NCI-H1930 (cell line): ENCODE results near the gene MFSD6.
"Not testable (repeated sequence)": the region's sequence is repeated elsewhere in the genome, so short reads cannot be mapped to it uniquely, and the experiment has no call there.

ENCODE experiments used
- DNase-seq, 2 experiments: peaks; one replicate each; lab custom pipeline; 2025; lab: John Stamatoyannopoulos, UW

The MFSD6 gene

DNA sequence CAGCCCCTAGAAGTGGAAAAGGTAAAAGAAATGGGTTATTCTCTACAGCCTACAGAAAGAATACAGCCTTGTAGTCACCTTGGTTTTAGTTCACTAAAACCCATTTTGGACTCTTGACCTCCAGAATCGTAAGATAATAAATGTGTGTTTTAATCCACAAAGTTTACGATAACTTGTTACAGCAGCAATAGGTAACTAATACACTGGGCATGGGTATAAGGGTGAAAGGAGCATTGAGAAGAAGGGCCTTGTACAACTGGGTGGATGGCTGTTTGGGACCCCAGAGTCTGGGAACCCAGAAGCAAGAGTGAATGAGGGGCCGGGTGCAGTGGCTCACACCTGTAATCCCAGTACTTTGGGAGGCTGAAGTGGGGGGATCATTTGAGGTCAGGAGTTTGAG, 2.2 kb upstream of the MFSD6 start:
- no peak for DNase-seq

GRCh38 chr2:190406805-190407204, 1.4 kb upstream of the MFSD6 start:
- DNase-seq = no peak

DNA sequence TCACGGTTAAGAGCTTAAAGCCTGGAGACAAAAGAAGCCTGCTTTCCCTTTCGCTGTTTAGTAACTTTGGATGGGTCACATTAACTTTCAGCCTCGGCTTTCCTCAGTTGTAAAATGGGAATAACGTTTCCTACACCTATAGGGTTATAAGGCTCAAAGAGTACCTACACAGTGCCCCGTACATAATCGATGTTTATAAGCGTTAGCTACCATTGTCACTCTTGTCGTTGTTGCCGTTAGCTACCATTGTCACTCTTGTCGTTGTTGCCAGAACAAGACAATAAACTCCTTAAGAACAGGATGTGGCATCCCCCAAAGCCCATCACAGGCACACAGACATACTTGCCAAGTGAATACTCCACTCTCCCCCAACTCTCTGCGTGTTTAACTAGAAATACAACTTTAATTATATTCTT, 901 bp upstream of the MFSD6 start:
- no peak for DNase-seq

- DNase-seq = peak; percentile 22 to 33
These were observed 550 bp downstream of the MFSD6 start for GRCh38 chr2:190408538-190409271.

DNA sequence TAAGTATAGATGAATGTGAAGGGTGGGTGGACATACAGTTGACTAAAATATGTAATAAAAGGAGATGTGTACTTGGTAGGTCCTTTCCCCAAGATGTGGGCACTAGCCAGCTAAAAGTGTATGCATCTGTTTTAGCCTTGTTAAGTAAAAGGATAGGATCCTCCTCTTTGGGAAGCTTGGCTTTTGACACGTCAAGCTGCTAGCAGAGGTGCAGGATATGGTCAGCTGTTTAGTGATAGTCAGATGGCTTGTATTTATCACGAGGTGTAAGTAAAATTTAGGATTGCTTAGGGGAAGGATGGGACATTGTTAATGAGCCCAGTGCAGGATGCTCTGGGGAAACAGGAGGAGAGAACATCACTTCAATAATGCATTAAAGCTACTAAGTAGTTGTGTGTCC, 1.5 kb downstream of the MFSD6 start:
- no peak for DNase-seq

DNA sequence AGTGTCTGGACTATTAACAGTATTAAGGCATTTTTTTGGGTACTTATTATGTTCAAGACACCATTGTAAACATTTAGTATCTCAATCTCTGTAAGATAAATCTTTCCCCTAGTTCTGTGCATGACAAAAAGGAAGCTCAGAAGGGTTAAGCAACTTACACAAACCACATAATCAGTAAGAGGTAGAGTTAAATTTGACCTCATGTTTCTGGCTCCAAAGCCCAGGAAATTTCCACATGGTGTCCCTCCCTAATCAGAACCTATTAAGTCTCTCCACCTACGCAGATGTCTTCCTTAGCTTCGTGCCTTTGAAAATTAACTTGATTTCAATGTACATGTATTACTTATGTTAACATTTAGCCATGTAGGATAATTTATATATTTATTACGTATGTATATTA, 2.0 kb downstream of the MFSD6 start:
- DNase-seq = no peak

- no peak for DNase-seq
These were observed 4.8 kb downstream of the MFSD6 start for GRCh38 chr2:190412966-190413365.

- no peak for DNase-seq
These were observed 5.3 kb downstream of the MFSD6 start for GRCh38 chr2:190413421-190413820.

DNA sequence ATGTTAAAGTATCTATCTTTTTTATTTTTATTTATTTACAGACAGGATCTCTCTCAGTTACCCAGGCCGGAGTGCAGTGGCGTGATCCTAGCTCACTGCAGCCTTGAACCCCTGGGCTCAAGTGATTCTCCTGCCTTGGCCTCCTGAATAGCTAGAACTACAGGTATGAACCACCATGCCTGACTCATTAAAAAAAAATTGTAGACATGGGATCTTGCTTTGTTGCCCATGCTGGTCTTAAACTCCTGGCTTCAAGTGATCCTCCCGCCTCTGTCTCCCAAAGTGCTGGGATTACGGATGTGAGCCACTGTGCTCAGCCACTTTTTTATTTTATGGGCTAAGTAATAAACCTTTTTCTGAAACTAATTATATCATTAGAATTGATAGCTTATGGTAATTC, 7.1 kb downstream of the MFSD6 start:
- DNase-seq = no peak

DNA sequence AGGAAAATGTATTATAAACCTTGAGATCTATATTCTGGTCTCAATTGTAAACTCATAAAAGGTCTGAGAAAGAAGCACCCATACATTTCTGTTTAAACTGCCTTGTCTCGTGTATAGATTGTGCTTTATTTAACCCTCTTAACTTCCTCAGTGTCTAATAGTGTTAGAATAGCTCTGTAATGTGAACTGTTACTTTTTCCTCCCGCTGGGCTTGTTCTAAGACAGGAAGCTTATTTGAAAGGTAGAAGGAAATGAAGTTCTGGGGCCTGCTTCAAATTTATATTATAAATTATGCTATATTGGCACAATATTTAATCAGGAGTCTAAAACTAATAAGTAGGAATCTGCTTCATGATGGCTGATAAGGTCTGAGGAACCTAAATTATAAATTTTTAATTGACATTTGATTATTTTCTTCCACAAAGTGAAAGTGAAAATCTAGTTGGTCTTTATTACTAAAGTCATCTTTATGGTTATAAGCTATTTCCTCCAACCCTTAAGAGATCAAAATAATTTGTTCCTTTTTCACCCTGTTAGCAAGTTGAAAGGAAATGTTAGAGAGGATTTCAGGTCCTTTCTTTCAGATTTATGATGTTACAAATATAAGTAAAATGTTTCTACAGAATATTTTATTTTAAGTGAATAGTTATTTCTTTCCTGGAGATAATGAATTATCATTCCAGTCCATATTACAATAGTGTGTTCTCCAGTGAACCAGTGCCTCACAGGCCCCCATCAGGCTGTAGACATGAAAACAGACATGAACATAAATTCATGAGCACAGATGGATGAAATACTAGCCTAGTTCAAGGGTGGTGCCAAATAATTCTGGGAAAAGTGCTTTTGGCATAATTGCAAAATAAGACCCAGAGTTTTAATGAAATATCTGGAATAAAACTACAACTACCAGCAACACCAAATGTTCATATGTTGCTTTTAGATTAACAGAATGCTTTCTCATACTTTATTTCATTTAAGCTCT, 7.9 kb downstream of the MFSD6 start:
- no peak for DNase-seq

DNA sequence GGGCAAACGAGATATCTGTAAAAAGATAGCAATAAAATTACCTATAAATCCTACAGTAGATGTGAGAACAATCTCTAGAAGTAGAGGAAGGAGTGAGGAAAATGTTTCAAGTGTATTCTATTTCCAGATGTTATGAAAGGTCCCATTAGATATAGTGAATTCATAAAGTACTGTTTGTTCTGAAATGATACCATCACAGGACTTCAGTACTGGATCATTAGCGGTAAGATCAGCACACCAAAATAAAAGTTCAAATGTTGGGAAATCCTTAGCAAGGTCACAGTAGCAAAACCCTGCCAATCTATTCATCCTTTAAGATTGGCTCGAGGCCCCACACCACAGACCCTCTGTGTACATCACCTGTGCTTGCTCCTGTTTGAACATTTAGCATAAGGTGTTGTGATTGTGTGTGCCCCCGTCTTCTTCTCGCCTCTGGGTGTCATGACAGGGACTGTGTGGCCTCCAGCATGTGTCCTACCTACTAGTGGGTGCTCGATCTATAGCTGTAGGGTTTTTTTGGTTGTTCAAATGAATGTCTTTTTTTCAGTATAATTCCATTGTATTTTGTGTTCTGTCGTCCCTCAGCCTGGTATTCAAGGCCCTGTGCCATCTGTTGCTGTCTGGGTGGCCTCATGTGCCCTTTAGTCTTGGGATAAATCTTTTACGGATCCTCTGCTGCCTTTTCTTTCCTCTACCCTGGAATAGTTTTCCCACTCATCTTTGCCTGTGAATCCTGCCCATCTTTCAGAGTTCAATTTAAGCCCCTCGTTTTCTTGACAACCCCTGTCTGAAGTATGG, 9.1 kb downstream of the MFSD6 start:
- DNase-seq = no peak

DNA sequence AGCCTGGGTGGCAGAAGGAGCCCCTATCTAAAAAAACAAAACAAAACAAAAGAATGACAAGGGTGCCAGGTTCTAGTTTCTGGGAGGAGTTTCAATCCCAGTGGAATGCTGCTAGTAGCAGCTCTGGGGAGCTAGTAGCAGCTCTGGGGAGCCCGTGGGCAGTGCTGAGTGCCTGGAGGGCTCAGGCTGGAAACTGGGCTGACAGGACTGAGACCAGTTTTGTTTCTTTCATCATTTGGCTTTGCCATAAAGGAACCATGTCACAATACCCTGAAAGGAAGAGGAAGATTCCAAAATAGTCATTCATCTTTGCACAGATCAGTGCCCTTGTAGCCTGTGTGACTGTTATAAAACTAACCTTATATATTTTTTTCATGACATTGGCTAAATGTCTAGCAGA, 10.6 kb downstream of the MFSD6 start:
- DNase-seq = no peak

GRCh38 chr2:190420801-190421200, 12.6 kb downstream of the MFSD6 start:
- no peak for DNase-seq

DNA sequence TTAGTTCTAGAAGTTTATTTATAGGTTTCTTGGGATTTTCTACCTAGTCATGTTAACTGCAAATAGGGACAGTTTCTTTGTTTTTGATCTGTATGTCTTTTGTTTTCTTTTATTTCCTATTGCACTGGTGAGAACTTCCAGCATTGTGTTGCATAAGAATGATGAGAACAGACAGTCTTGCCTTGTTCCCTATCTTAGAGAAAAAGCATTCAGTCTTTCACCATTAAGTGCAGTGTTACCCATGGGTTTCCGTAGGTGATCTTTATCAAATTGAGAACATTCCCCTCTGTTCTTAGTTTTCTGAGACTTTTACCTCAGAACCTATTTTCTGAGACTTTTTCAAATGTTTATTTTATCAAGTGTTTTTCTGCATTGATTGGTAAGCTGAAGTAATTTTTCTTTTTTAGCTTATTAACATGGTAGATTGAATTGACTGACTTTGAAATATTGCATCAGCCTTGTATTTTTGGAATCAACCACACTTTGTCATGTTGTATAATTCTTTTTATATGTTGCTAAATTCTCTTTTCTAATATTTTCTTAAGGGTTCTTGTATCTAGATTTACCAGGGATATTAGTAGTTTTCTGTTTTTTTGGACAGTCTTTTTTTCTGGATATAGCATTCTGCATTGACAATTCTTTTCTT, 17.2 kb downstream of the MFSD6 start:
- DNase-seq = no peak

GRCh38 chr2:190425883-190426658, 17.9 kb downstream of the MFSD6 start:
- DNase-seq = no peak

GRCh38 chr2:190430866-190431265, 22.7 kb downstream of the MFSD6 start:
- DNase-seq = not testable (repeated sequence)

GRCh38 chr2:190431907-190432306, 23.8 kb downstream of the MFSD6 start:
- no peak for DNase-seq

GRCh38 chr2:190432567-190433231, 24.5 kb downstream of the MFSD6 start:
- DNase-seq = no peak

- no peak for DNase-seq
These were observed 27.0 kb downstream of the MFSD6 start for GRCh38 chr2:190435031-190435670.

- no peak for DNase-seq
These were observed 28.4 kb downstream of the MFSD6 start for GRCh38 chr2:190436557-190436956.
